CD4-positive, alpha-beta T cell treated with Interleukin-21 for 1 hour (primary cell): ENCODE measurements around the gene PTTG1IP.
"Not testable (repeated sequence)": the region's sequence is repeated elsewhere in the genome, so short reads cannot be mapped to it uniquely, and the experiment has no call there.

Source experiments
- DNase-seq: peaks from one replicate; pipeline ENCODE4 v3.0.0-alpha.2; 2020

Gene PTTG1IP

DNA sequence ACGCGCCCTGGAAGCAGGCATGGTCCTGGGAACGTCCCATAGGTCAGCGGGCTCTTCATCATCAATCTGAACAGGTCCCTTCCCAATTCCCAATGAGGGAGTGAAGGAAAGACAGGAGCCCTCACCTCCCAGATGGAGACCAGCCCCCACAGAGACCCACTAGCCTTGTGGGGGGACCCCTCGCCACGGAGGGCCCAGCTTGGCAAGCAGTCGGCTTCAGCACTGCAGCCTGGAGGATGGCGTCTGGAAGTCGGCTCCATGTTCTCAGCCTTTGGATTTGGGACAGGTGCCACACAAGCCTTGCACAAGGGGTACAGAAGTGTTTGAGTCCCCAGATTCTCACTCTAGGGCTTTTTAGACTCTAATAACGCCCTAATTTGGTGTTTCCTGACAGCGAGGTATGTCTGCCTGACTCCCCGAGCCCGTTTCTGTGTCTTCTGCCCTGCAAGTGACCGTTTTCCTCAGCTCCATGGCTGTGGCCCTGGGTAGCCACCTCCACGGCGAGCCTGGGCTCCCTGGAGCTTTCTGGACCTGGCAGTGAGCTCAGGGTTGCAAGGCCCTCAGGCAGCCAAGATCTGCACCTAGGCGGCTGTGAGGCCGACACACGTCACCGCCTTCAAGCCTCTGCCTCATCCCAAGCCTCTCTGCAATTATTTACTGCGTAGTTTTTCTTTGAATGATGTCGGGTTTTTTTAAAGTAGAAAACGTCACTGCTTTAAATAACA is 30.6 kb downstream of the PTTG1IP start:
- DNase-seq, result no peak

DNA sequence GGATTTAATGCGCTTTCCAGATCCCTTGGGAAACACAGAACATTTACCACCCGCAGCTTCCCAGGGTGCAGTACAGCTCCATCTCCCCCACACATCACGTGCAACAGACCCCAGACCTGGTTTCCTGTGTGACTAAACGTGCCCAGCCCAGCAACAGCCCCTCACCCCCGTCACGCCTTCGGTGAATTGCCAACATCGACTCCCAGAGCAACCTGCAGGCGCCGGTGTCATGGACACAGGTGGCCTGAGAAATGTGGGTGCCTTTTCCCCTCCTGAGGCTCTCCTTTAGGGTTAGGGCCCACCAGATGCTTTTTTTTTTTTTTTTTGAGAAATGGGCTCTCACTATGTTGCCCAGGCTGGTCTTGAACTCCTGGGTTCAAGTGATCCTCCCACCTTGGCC is 31.4 kb downstream of the PTTG1IP start:
- no peak for DNase-seq

DNA sequence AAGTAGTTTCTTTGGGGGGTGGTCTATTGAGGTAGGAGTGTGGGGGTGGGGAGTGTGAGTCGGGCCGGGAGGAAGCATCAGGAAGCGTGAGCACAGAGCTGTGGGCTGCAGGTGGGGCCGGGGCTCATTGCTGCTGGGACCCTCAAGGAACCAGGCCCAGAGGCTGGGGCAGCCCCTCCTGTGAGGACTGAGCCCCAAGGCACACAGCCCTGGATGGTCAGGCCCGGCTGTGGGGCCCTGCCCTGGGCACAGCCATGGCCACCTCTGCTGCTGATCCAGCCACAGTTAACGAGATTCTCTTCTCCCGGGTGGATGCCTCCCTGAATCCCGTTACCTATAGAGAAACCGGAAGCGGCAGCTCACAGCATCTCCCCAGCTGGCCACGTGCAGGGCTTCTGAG is 32.7 kb downstream of the PTTG1IP start:
- no peak for DNase-seq

DNA sequence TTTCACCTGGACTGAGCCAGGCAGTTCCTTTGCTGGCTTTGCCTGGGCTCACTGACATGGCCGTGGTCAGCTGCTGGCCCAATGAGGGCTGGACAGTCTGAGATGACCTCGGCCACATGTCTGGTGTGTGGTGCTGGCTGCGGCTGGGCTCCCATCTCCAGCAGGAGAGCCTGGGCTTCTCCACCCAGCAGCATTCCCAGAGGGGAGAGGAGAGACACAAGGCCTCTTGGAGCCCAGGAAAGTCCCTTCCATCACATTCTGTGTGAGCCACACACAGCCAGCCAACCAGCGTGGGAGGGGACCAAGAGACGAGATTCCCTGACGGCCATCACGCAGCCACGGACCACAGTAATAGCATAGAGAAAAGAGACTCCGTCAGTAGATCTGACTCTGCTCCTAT is 34.5 kb downstream of the PTTG1IP start:
- no peak for DNase-seq

DNA sequence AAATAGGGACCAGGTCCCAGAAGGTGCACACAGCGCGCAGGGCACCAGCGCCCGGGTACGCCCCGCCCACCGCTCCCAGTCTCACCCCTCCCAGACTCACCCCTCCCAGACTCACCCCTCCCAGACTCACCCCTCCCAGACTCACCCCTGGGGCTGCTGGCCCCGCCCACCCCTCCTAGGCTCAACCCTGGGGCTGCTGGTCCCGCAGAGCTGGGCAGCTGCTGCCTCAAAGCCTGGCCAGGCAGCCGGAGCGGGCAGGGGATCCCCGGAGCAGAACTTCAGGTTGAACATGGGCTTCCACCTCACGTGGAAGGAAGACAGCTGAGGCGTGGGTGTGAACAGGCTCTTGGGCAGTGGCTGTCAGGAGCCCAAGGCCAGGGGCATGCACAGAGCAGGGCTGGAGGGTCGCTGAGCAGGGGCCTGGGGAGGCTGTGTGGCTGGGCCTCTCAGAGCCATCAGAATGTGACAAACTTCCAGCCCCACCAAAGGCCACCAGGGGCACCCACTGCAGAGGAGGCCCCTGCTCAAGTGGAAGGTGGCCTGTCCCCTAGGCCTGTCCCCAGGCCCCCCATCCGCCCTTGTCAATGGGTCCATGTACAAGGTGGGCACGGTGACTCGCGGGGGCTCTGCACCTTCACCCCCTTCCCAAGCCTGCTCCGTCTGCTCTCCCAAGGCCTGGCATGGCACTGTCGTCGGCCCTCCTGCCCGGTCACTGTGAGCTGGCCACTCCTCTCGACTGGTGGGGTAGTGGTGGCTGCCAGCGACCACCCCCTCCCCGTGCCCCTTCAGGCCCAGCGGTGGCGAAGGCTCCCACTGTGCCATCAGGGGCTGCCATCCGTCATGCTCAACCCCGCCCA is 35.2 kb downstream of the PTTG1IP start:
- DNase-seq, result no peak

DNA sequence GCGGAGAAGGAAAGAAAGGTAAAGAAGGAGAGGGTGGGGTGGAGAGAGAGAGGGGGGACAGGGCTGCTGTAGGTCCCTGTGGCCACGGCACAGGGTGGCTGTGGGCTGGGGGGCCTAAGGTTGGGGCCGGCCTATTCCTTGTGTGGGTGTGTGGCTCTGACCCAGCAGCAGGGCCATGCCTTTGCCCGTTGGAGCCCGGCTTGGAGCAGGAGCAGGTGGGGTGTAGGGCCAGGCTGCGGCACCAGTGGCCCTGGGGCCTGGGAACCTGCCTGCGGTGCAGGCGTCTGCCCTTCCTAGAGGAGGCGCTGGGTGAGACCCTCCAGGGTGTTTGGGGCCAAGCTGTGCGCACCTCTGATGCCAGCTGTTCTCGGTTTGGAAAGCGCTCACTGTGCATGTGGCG is 36.0 kb downstream of the PTTG1IP start:
- no peak for DNase-seq

DNA sequence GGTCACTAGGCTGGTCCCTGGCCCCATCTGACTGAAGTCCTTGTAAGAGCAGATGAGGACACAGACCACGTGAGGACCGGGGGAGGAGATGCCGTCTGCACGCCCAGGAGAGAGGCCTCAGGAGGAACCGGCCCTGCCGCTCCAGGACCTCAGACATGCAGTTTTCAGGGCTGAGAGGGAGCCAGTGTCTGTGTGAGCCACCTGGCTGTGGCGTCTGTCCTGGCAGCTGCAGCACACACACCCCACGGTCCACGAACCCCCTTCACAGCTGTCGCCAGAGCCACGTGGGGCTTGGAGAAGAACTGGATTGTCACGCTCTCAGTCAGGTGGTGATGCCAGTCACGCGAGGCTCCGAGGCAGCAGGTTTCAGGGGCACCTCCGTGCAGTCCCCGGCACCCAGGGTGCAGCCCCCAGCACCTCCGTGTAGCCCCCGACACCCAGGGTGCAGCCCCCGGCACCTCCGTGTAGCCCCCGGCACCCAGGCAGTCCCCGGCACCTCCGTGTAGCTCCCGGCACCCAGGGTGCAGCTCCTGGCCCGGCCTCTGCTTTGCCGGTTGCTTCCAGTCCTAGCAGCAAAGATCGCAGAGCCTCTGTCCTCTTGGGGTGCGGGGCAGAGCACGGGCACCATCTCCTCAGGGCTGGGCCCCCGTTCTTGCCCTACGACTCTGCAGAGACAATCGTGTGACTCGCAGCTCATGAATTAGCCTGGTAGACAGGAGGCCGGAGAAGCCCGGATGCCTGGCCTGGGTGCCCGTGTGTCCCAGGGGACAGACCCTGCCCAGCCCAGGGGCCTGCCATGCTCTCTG is 36.6 kb downstream of the PTTG1IP start:
- DNase-seq, result no peak

DNA sequence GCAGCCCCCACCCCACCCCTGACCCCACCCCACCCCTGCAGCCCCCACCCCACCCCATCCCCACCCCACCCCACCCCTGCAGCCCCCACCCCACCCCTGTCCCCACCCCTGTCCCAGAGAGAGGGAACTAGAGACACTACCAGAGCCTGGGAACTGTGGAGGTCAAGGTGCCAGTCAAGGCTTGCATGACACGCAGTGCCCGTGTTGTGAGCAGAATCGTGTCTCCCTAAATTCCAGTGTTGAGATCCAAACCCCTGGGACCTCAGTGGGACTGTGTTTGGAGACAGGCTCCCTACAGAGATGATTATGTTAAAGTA is 37.2 kb downstream of the PTTG1IP start:
- DNase-seq, result no peak

DNA sequence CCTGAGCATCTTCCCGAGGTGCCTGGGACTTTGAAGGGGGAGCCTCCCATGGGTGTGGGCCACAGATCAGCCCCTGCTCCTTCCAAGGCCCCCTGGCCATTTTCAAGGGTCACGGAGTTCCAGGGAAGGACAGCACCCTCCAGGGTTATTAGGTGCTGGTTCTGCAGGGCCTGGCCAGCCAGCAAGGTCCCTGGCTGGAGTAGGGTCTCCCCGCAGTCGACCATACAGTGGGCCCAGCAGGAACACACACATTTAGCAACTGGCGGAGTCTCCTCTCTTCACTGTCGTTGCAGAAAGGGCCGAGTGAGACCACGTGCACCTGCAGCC is 37.9 kb downstream of the PTTG1IP start:
- no peak for DNase-seq

DNA sequence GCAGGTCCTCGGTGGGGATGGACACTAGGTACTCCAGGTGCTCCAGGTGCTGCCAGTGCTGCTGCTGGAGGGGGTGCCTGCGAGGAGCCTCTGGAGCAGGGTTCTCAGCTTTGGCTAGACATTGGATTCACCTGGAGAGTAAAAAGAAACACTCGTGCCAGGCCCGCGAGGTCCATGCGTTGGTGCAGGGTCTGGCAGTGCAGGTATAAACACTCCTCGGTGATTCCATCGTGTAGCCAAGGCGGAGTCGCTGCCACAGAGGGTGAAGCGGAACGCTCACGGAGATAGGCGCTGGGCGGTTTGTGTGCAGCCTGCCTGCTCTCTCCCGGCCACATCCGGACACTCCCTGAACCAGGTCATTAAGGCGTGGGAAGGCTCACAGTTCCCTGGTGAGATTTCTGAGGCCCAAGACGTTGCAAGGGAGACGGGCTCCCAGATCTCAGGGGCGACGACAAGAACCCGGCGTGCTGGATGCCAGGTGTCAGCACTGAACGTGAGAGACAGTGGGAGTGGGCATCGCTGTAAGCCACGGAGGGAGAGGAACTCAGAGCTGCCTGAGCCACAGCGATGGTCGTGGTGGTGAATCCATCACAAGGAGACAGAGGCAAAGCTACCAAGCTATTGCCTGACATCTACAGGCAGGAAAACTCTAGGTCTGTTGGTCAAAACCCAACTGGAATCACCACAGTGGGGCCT is 38.4 kb downstream of the PTTG1IP start:
- DNase-seq, result no peak

DNA sequence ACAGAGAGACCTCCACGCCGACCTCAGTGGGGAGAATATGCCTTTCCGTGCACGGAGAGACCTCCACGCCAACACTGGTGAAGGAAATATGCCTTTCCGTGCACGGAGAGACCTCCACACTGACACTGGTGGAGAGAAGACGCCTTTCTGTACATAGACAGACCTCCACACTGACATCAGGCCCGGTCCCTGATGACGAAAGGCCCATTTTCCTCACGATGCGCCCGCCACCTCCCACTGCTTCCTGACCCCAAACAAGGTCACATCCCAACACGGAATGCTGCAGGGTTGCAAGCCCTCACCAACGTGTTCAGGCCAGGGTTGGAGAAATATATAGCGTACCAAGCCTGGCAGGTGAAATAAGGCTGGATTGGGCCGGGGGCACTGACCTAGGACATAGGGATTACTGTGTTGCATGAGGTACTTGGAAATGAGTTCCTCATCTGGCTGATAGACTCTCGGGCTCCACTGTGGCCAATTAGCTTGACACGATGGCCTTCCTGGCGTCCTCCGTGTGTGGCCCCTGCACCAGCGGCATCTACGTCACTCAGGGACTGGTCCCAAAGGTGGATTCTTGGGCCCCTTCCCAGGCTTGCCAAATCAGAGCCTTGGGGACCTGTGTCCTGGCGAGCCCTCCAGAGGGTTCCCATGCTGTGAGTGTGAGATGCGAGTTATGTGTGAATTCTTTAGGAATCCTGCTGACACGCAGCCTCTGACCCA is 39.1 kb downstream of the PTTG1IP start:
- DNase-seq, result no peak

DNA sequence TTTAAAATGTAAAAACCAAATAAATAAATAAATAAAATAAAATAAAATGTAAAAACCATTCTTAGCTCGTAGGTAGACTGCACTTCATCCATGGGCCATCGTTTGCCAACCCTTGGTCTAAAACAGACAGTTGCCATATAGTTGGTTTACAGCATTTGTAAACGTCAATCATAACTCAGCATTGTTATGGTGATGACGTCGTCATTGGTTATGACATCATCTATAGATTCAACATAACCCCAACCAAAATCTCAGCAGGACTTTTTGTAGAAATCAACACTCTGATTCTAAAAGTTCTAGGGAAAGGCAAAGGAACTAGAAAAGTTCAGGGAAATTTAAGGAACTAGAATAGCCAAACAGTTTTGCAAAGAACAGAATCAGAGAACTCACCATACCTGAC is 39.8 kb downstream of the PTTG1IP start:
- no peak for DNase-seq

DNA sequence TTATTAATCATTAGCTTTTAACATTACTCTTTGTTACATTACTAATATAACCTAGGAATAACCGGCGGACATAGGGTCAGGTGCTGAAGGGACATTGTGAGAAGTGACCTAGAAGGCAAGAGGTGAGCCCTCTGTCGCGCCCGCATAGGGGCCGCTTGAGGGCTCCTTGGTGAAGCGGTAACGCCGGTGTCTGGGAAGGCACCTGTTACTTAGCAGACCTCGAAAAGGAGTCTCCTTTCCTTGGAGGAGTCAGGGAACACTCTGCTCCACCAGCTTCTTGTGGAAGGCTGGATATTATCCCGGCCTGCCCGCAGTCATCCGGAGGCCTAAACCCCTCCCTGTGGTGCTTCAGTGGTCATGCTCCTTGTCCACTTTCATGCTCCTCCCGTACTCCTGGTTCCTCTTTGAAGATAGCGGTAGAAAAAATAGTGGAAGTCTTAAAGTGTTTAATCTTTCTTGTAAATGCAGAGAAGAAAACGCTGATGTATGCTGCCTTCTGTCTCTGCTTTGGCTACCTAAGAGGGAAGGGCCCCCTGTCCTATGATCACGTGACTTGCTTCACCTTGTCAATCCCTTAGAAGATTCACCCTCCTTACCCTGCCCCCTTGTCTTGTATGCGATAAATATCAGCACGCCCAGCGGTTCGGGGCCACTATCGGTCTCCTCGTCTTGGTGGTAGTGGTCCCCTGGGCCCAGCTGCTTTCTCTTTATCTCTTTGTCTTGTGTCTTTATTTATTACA is 40.8 kb downstream of the PTTG1IP start:
- not testable (repeated sequence) for DNase-seq

DNA sequence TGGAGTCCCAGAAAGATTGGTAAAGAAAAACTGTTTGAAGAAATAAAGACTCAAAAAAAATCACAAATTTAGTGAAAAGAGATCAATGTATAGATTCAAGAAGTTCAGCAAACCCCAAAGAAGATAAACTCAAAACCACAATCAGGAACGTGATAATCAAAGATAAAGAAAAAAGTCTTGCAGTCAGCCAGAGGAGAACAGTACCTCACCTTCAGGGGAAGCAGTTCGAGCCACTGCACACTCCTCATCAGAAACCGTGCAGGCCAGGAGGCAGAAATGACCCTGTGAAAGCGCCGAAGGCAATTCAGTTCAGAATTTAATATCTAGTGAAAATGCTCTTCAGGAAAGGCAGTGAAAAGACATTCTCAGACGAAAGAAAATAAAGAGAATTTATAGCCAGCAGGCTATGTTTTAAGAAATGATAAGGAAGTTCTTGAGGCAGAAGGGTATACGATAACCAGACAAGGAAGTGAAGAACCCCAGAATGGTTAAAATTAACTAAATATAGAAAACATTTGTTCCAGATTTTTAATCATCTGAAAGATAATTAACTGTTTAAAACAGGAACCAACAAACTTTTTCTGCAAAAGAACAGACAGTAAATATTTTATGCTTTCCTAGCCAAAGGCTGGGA is 42.1 kb downstream of the PTTG1IP start:
- DNase-seq, result no peak

DNA sequence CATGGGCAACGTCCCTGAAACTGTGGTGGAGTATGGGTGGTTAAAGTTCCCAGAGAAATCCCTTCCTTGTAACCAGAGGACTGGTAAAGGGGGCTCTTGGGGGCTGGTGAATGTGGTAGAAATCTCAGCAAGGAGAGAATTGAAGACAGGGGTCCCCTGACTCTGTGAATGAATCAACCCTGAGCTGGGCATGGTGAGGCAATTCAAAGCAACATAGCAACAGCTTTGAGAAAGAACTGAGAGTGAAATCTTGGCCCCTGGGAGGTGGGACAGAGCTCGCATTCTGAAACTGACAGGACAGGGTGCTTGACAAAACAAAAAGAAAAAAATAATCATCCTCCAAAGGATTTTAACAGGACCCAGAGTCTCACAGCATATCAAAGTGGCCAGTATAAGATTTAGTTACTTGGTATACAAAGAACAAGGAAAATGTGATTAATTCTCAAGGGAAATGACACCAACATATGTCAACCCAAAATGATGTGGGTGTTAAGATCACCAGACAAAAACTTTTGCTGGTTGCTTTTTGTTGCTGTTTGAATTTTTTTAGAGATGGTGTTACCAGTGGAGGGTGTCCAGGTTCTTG is 43.9 kb downstream of the PTTG1IP start:
- DNase-seq, result no peak

DNA sequence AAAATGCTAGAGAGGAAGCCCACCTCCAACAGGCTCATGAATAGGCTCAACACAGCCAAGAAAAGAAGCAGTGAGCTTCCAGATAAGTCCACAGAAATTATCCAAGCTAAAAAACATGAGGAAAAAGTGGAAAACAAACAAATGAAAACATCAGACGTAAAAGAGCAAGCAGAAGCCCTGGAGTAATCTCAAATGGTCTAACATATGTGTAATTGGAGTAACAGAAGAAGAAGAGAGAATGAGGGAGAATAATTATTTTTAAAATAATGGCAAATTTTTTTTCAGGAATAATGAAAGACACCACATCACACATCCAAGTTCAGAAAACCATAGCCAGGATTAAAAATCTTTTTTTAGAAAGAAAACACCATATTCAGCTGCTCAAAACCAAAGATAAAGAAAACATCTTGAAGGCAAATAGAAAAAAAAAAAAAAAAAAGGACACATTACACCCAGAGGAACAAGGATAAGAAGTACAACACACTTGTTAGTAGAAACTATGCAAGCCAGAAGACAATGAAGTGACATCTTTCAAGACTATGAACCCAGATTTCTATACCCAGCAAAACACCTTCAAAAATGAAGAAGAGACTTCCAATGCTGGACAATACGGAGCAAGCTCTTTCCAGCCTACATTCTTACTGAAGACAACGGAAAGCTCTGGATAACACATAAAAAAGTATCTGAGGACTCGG is 45.0 kb downstream of the PTTG1IP start:
- DNase-seq, result no peak

DNA sequence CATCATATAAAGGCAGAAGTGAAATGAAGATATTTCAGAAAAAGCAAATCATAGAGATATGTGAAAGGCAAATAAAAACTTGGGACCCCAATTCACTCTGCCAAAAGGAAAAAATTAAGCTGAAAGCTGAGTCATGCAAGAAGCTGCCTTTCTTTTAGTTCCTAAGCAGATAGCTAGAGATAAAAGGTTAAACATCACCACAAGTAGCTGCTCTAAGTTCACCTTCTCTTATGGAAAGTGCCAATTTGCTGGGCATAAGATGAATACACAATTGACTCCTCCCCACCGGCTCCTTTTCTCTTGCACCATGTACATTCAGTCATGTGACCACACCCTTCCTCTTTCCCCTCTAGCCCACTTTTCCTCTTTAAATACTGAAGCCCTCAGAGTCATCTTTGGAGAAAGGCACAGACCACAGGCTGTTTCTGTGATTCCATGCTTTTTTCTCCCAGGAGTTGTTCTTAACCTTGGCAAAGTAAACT is 50.3 kb downstream of the PTTG1IP start:
- DNase-seq, result no peak

DNA sequence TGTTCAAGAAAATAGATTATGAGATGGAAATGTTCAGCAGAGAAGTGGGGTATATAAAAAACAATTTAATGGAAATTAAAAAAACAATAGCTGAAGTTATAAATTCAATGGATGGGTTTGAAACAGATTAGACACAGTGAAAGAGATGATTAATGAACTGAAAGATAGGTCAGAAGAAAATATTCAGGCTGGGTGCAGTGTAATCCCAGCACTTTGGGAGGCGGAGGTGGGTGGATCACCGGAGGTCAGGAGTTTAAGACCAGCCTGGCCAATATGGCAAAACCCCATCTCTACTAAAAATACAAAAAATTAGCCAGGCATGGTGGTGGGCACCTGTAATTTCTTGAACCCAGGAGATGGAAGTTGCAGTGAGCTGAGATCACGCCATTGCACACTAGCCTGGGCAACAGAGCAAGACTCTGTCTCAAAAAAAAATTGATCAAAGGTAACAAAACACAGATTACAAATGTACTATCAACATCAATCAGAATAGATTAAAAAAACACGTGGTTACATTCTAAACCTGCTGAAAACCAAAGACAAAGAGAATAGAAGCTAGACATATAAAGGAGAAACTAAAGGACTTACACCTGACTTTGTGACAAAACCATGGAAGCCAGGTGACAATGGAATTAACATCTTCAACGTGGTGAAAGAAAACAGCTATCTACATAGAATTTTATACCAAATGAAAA is 50.9 kb downstream of the PTTG1IP start:
- DNase-seq, result no peak

DNA sequence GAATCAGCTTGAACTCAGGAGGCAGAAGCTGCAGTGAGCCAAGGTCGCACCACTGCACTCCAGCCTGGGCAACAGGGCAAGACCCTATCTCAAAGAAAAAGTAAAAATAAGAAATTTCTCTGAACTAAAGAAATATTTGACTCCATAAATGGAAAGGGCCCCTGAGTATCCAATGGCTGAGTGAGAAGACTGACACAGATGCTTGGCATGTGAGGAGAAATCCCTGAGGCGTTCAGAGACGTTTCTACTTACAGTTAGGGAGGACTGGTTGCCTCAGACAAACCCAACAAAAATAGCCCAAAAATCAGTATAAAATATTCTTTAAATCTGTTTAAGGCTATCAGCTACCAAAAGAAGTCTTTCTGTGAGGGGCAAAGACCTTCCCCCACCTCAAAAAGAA is 52.6 kb downstream of the PTTG1IP start:
- no peak for DNase-seq
